Mesenchymal stem cell (in vitro differentiated cells and primary cell): ENCODE results near the gene ZNF658.
"Not testable (repeated sequence)": the region's sequence is repeated elsewhere in the genome, so short reads cannot be mapped to it uniquely, and the experiment has no call there.

Experiments
- DNase-seq: peaks from one replicate; pipeline ENCODE4 v3.0.0-alpha.2; 2013
- H2AFZ ChIP-seq: one replicate; pipeline ENCODE4 v1.6.1; 2013; ENCODE audit warnings: low read depth, mild to moderate bottlenecking, control low read depth, inconsistent platforms, low read length, moderate library complexity
- H2AK5ac ChIP-seq: 2 replicates; pipeline ENCODE4 v1.6.1; 2013; ENCODE audit warnings: low read length, moderate library complexity, mild to moderate bottlenecking, inconsistent platforms; ENCODE audit not compliant: severe bottlenecking
- H2BK120ac ChIP-seq: one replicate; pipeline ENCODE4 v1.6.1; 2013; ENCODE audit warnings: low read depth, mild to moderate bottlenecking, inconsistent platforms, low read length, moderate library complexity
- H2BK12ac ChIP-seq, 2 experiments: one replicate each; pipeline ENCODE4 v1.6.1; 2013; ENCODE audit warnings: inconsistent platforms in 2 of 2, low read length in 2 of 2, mild to moderate bottlenecking in 2 of 2, moderate library complexity in 2 of 2, control low read depth in 1 of 2
- H2BK15ac ChIP-seq: one replicate; pipeline ENCODE4 v1.6.1; 2013; ENCODE audit warnings: mild to moderate bottlenecking, low read depth, inconsistent platforms; ENCODE audit not compliant: poor library complexity, severe bottlenecking
- H2BK5ac ChIP-seq: 2 replicates; pipeline ENCODE4 v1.6.1; 2013; ENCODE audit warnings: low read depth, mild to moderate bottlenecking, low read length, control low read depth, inconsistent platforms; ENCODE audit not compliant: poor library complexity, severe bottlenecking
- H3K14ac ChIP-seq, 2 experiments: one replicate each; pipeline ENCODE4 v1.6.1; 2013; ENCODE audit warnings: inconsistent platforms in 2 of 2, low read length in 2 of 2, control low read depth in 1 of 2, mild to moderate bottlenecking in 1 of 2, moderate library complexity in 1 of 2
- H3K18ac ChIP-seq, 2 experiments: one replicate each; pipeline ENCODE4 v1.6.1; 2013; ENCODE audit warnings: inconsistent platforms in 2 of 2, low read length in 2 of 2, control low read depth in 1 of 2, low read depth in 1 of 2, mild to moderate bottlenecking in 1 of 2
- H3K23ac ChIP-seq, 2 experiments: one replicate each; pipeline ENCODE4 v1.6.1; 2013; ENCODE audit warnings: inconsistent platforms in 2 of 2, low read length in 2 of 2, mild to moderate bottlenecking in 2 of 2, moderate library complexity in 2 of 2, control low read depth in 1 of 2
- H3K27ac ChIP-seq: 2 replicates; pipeline ENCODE4 v1.5.1; 2013; ENCODE audit warnings: mild to moderate bottlenecking, moderate library complexity, low read length, control low read depth, inconsistent platforms; ENCODE audit not compliant: poor library complexity, severe bottlenecking
- H3K27me3 ChIP-seq, 2 experiments: 2 replicates each; pipeline versions ENCODE4 v1.6.1 to v1.7.0; 2013; ENCODE audit warnings: low read length in 2 of 2, mild to moderate bottlenecking in 2 of 2, moderate library complexity in 2 of 2, control low read depth in 1 of 2, inconsistent platforms in 1 of 2; ENCODE audit not compliant: control insufficient read depth in 1 of 2, insufficient read depth in 1 of 2
- H3K36me3 ChIP-seq, 2 experiments: 2 replicates each; pipeline versions ENCODE4 v1.6.1 to v1.7.0; 2013; ENCODE audit warnings: low read length in 2 of 2, control low read depth in 1 of 2, inconsistent platforms in 1 of 2, low read depth in 1 of 2, mild to moderate bottlenecking in 1 of 2; ENCODE audit not compliant: insufficient read depth in 2 of 2, control insufficient read depth in 1 of 2
- H3K4ac ChIP-seq, 2 experiments: one replicate each; pipeline ENCODE4 v1.6.1; 2013; ENCODE audit warnings: inconsistent platforms in 2 of 2, low read length in 2 of 2, mild to moderate bottlenecking in 2 of 2, moderate library complexity in 2 of 2, control low read depth in 1 of 2, low read depth in 1 of 2
- H3K4me1 ChIP-seq: 2 replicates; pipeline ENCODE4 v1.6.1; 2013; ENCODE audit warnings: low read depth, low read length, control low read depth; ENCODE audit not compliant: control insufficient read depth, insufficient read depth
- H3K4me2 ChIP-seq: 2 replicates; pipeline ENCODE4 v1.6.1; 2013; ENCODE audit warnings: low read length, mild to moderate bottlenecking, inconsistent platforms; ENCODE audit not compliant: poor library complexity, severe bottlenecking
- H3K4me3 ChIP-seq, 2 experiments: 2 replicates each; pipeline versions ENCODE4 v1.5.1 to v1.7.0; 2013; ENCODE audit warnings: low read length in 2 of 2, mild to moderate bottlenecking in 2 of 2, control low read depth in 1 of 2, low read depth in 1 of 2; ENCODE audit not compliant: insufficient read depth in 1 of 2
- H3K79me1 ChIP-seq: replicated peaks from 2 replicates; pipeline ENCODE4 v1.6.1; 2013; ENCODE audit warnings: mild to moderate bottlenecking, control low read depth, low read length, inconsistent platforms; ENCODE audit not compliant: poor library complexity, severe bottlenecking
- H3K9ac ChIP-seq: 2 replicates; pipeline ENCODE4 v1.7.0; 2013; ENCODE audit warnings: mild to moderate bottlenecking, low read length, moderate library complexity
- H3K9me3 ChIP-seq: 2 replicates; pipeline ENCODE4 v1.7.0; 2013; ENCODE audit warnings: mild to moderate bottlenecking, low read length; ENCODE audit not compliant: control insufficient read depth
- H4K8ac ChIP-seq: one replicate; pipeline ENCODE4 v1.6.1; 2013; ENCODE audit warnings: inconsistent platforms, mild to moderate bottlenecking, low read length, moderate library complexity
- H4K91ac ChIP-seq: one replicate; pipeline ENCODE4 v1.6.1; 2013; ENCODE audit warnings: mild to moderate bottlenecking, low read length, inconsistent platforms
- WGBS: methylation state at CpG from one replicate; pipeline ENCODE4 v1.1.7; 2013; ENCODE audit warnings: mixed read lengths; 5-methylcytosine and 5-hydroxymethylcytosine counted together

Gene ZNF658

DNA sequence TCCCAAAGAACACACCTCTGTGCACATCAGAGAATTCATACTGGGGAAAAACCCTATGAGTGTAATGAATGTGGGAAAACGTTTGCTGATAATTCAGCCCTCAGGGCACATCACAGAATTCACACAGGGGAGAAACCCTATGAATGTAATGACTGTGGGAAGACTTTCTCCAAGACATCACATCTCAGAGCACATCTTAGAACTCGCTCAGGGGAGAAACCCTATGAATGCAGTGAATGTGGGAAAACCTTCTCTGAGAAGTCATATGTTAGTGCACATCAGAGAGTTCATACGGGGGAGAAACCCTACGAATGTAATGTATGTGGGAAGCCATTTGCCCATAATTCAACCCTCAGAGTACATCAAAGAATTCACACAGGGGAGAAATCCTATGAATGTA lies 19.5 kb downstream of the ZNF658 start:
- not testable (repeated sequence) for H3K23ac ChIP-seq, H3K18ac ChIP-seq, H3K79me1 ChIP-seq, H3K14ac ChIP-seq, H3K4me2 ChIP-seq, H3K9me3 ChIP-seq, H3K9ac ChIP-seq, H4K91ac ChIP-seq, H2BK120ac ChIP-seq, H3K4me3 ChIP-seq, H3K27me3 ChIP-seq, H4K8ac ChIP-seq, H3K36me3 ChIP-seq, H2AK5ac ChIP-seq, H2BK5ac ChIP-seq, H2AFZ ChIP-seq, H2BK15ac ChIP-seq, H2BK12ac ChIP-seq, H3K4ac ChIP-seq, H3K4me1 ChIP-seq, DNase-seq, H3K27ac ChIP-seq
- WGBS: no CpG with 5 or more reads among the region's 4 CpGs

DNA sequence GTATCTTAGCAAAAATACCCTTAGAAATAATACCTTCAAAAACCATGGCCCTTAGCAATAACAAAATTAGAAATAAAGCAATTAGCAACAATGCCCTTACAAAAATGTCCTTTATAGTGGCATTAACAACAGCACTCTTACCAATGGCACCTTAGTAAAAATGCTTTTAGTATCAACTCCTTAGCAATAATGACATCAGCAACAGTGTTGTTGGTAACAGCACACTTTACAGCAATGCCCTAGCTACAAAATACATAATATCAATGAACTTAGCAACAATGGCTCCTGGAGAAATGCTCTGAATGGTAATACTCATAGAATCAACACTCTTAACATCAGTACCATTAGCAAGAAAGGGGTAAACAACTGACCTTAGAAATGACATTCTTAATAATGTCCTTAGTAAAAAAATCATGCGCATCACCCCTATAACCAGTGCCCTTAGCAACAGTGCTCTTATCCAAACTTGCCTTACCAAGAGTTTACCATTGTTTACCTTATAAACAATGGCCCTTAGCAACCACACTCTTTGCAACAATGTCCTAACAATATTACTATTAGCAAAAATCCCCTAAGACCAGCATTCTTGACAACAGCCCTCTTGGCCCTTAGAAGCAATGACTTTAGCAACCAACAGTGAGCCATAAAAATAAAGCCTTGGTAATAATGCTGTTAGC lies 35.8 kb downstream of the ZNF658 start:
- H3K36me3 ChIP-seq, H3K23ac ChIP-seq, H3K9ac ChIP-seq, H4K91ac ChIP-seq, H3K14ac ChIP-seq, H3K27me3 ChIP-seq, H3K4me3 ChIP-seq, H2BK12ac ChIP-seq, H3K4me1 ChIP-seq, H2BK5ac ChIP-seq, H3K27ac ChIP-seq, DNase-seq, H3K4ac ChIP-seq, H3K79me1 ChIP-seq, H2AFZ ChIP-seq, H3K4me2 ChIP-seq, H2BK120ac ChIP-seq, H3K18ac ChIP-seq, H2AK5ac ChIP-seq, H3K9me3 ChIP-seq, H4K8ac ChIP-seq, H2BK15ac ChIP-seq: not testable (repeated sequence)
- no CpG with 5 or more reads among the region's 1 CpG for WGBS

DNA sequence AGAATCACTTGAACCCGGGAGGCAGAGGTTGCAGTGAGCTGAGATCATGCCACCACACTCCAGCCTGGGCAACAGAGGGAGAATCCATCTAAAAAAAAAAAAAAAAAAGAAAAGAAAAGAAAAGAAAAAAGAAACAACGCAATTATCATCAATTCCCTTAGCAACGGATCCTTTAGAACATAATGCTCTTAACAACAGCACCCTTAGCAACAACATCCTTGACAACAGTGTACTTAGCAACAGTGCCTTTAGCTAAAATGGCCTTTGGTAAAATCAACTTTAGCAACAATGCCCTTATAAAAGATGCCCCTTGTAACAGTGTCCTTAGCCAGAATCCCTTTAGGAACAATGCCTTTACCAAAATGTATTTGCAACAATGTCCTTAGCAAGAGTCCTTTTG lies 37.1 kb downstream of the ZNF658 start:
- H2BK120ac ChIP-seq, H3K9ac ChIP-seq, H3K14ac ChIP-seq, H2BK5ac ChIP-seq, H2AK5ac ChIP-seq, H2BK15ac ChIP-seq, H3K4me2 ChIP-seq, H3K18ac ChIP-seq, H2AFZ ChIP-seq, H3K36me3 ChIP-seq, H3K4ac ChIP-seq, H3K27ac ChIP-seq, H4K8ac ChIP-seq, DNase-seq, H3K79me1 ChIP-seq, H3K9me3 ChIP-seq, H4K91ac ChIP-seq, H3K23ac ChIP-seq, H3K4me3 ChIP-seq, H3K27me3 ChIP-seq, H3K4me1 ChIP-seq, H2BK12ac ChIP-seq: not testable (repeated sequence)
- no CpG with 5 or more reads among the region's 3 CpGs for WGBS

- not testable (repeated sequence) for H3K79me1 ChIP-seq, DNase-seq, H3K36me3 ChIP-seq, H3K4me1 ChIP-seq, H2AFZ ChIP-seq, H3K23ac ChIP-seq, H2BK12ac ChIP-seq, H4K8ac ChIP-seq, H3K9ac ChIP-seq, H2BK5ac ChIP-seq, H3K4me3 ChIP-seq, H2AK5ac ChIP-seq, H3K14ac ChIP-seq, H3K27ac ChIP-seq, H3K4me2 ChIP-seq, H4K91ac ChIP-seq, H2BK120ac ChIP-seq, H2BK15ac ChIP-seq, H3K9me3 ChIP-seq, H3K4ac ChIP-seq, H3K18ac ChIP-seq, H3K27me3 ChIP-seq
- 86% methylated on average over 4 of the region's 5 CpGs for WGBS
Measured at GRCh38 chr9:66938322-66938721, 37.8 kb downstream of the ZNF658 start.
